GM12892 (cell line): ENCODE data around the gene DHODH.
"Not testable (repeated sequence)": the region's sequence is repeated elsewhere in the genome, so short reads cannot be mapped to it uniquely, and the experiment has no call there.

Experiments
- POLR2A ChIP-seq: IDR thresholded peaks from 2 replicates; pipeline ENCODE4 v1.6.1; 2011; ENCODE audit warnings: low read depth, low read length, control low read depth
- POLR2AphosphoS5 ChIP-seq: IDR thresholded peaks from 2 replicates; pipeline ENCODE4 v1.6.1; 2011; ENCODE audit warnings: low read depth, low read length, control low read depth
- TAF1 ChIP-seq: IDR thresholded peaks from 2 replicates; pipeline ENCODE4 v1.6.1; 2011; ENCODE audit warnings: low read depth, mild to moderate bottlenecking, control low read depth, low read length, borderline replicate concordance

DNA sequence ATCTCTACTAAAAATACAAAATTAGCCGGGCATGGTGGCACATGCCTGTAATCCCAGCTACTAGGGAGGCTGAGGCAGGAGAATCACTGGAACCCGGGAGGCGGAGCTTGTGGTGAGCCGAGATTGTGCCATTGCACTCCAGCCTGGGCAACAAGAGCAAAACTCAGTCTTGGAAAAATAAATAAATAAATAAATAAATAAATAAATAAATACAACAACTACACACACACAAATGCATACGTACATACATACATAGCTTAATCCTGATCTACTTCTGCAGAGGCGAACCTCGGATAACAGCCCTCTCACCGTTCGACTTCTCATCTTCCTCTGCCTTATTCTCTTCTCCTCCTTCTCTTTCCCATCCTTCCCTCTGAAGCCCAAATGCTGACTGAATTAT is 11.0 kb upstream of the DHODH start:
- TF ChIP-seq POLR2A, TAF1, POLR2AphosphoS5: not testable (repeated sequence)
